GM23338 (cell line): ENCODE results near the gene DLG2. TPM values are rescaled to one million over a fixed set of nuclear protein-coding genes. Genes with fewer than 3 reads are reported as not detected.
"Not testable (repeated sequence)": the region's sequence is repeated elsewhere in the genome, so short reads cannot be mapped to it uniquely, and the experiment has no call there.

ENCODE experiments used
- ATAC-seq: fragments of 200-7000 bp; cut with Tn5 transposase; 3 replicates; pipeline ENCODE4 v1.9.1; 2020
- DNase-seq: peaks from one replicate; pipeline ENCODE4 v3.0.0-alpha.2; 2015; ENCODE audit warnings: low spot score
- H2AFZ ChIP-seq: fragments of 200-600 bp; sonication (generic); 2 replicates; pipeline ENCODE4 v1.8.0; 2016; ENCODE audit warnings: antibody characterized with exemption, mild to moderate bottlenecking, moderate library complexity
- H3F3A ChIP-seq: fragments of 200-600 bp; sonication (generic); replicated peaks from 2 replicates; pipeline ENCODE4 v1.8.0; 2017; ENCODE audit warnings: antibody characterized with exemption, mixed run types, low read depth
- H3K27ac ChIP-seq: fragments of 200-600 bp; sonication (generic); 2 replicates; pipeline ENCODE4 v1.6.1; 2016; ENCODE audit warnings: low read depth
- H3K27me3 ChIP-seq: fragments of 200-600 bp; sonication (generic); 2 replicates; pipeline ENCODE4 v1.8.0; 2016; ENCODE audit warnings: mild to moderate bottlenecking, mixed run types, moderate library complexity; ENCODE audit not compliant: insufficient read depth
- H3K36me3 ChIP-seq: fragments of 200-600 bp; sonication (generic); 2 replicates; pipeline ENCODE4 v1.8.0; 2016; ENCODE audit warnings: mild to moderate bottlenecking; ENCODE audit not compliant: insufficient read depth
- H3K4me1 ChIP-seq: fragments of 200-600 bp; sonication (generic); 2 replicates; pipeline ENCODE4 v1.8.0; 2016; ENCODE audit warnings: mild to moderate bottlenecking, moderate library complexity; ENCODE audit not compliant: insufficient read depth
- H3K4me2 ChIP-seq: fragments of 200-600 bp; sonication (generic); 2 replicates; pipeline ENCODE4 v1.7.1; 2017; ENCODE audit warnings: mixed run types
- H3K4me3 ChIP-seq: fragments of 200-600 bp; sonication (generic); 2 replicates; pipeline ENCODE4 v1.6.1; 2016; ENCODE audit warnings: mixed run types
- H3K79me2 ChIP-seq: fragments of 200-600 bp; sonication (generic); replicated peaks from 2 replicates; pipeline ENCODE4 v1.8.0; 2017; ENCODE audit warnings: mild to moderate bottlenecking; ENCODE audit not compliant: insufficient read depth
- H3K9me2 ChIP-seq: fragments of 200-600 bp; sonication (generic); 2 replicates; pipeline ENCODE4 v1.8.0; 2017; ENCODE audit not compliant: insufficient read depth
- H4K20me1 ChIP-seq: fragments of 200-600 bp; sonication (generic); replicated peaks from 2 replicates; pipeline ENCODE4 v1.8.0; 2017; ENCODE audit warnings: mild to moderate bottlenecking; ENCODE audit not compliant: insufficient read depth
- H3K27ac Mint-ChIP-seq: 2 replicates; pipeline ENCODE4 v1.8.0; 2020; ENCODE audit warnings: inconsistent platforms, mild to moderate bottlenecking, moderate library complexity, mixed read lengths
- H3K27me3 Mint-ChIP-seq: 3 replicates; pipeline ENCODE4 v1.8.0; 2022; ENCODE audit warnings: low read depth, mild to moderate bottlenecking, moderate library complexity, mixed read lengths, inconsistent platforms; ENCODE audit not compliant: insufficient read depth, poor library complexity
- H3K36me3 Mint-ChIP-seq: 3 replicates; pipeline ENCODE4 v1.8.0; 2021; ENCODE audit warnings: low read depth, mild to moderate bottlenecking, inconsistent platforms, moderate library complexity, mixed read lengths
- H3K4me1 Mint-ChIP-seq: 3 replicates; pipeline ENCODE4 v1.8.0; 2020; ENCODE audit warnings: mild to moderate bottlenecking, inconsistent platforms, mixed read lengths
- H3K4me3 Mint-ChIP-seq: 3 replicates; pipeline ENCODE4 v1.8.0; 2021; ENCODE audit warnings: moderate library complexity, mild to moderate bottlenecking, inconsistent platforms, mixed read lengths
- H3K9me3 Mint-ChIP-seq: 3 replicates; pipeline ENCODE4 v1.8.0; 2020; ENCODE audit warnings: moderate library complexity, mild to moderate bottlenecking, inconsistent platforms, mixed read lengths
- EZH2 ChIP-seq: fragments of 200-600 bp; sonication (generic); IDR thresholded peaks from one replicate; pipeline ENCODE4 v1.8.0; 2017; ENCODE audit warnings: antibody characterized with exemption, mild to moderate bottlenecking, low read depth; ENCODE audit not compliant: unreplicated experiment
- STAT1 ChIP-seq: IDR thresholded peaks from one replicate; pipeline ENCODE4 v1.6.1; 2016; ENCODE audit warnings: antibody characterized with exemption; ENCODE audit not compliant: unreplicated experiment
- ZNF114 ChIP-seq: fragments of 250-450 bp; sonication (Bioruptor Pico); IDR thresholded peaks from 2 replicates; pipeline ENCODE4 v1.5.0; 2020; ENCODE audit warnings: mild to moderate bottlenecking, moderate library complexity
- ZNF331 ChIP-seq: fragments of 250-450 bp; sonication (Bioruptor Pico); IDR thresholded peaks from 2 replicates; pipeline ENCODE4 v1.5.0; 2020; ENCODE audit warnings: low read depth, mild to moderate bottlenecking, moderate library complexity
- ZNF462 ChIP-seq: fragments of 250-450 bp; sonication (Bioruptor Pico); IDR thresholded peaks from 2 replicates; pipeline ENCODE4 v1.5.0; 2020; ENCODE audit warnings: mild to moderate bottlenecking, moderate library complexity
- polyA plus RNA-seq: library from polyadenylated mRNA; unstranded; fragments of >200 nt; fragmentation: Nextera tagmentation; extraction: Ambion mirVana; gene quantifications from 2 replicates; pipeline ENCODE4 v1.2.1, GENCODE V29; 2016
- total RNA-seq: library from RNA; depleted of rRNA; stranded (reverse); fragments of >200 nt; shearing (Covaris generic); gene quantifications from 2 replicates; pipeline ENCODE4 v1.2.3, GENCODE V29; 2014

The DLG2 gene
- total and polyA plus RNA-seq, 2 experiments from 2014 or later: 19.8 to 21.5 TPM

- Histone ChIP-seq H3K79me2 (no peaks in the 10 kb centered on the region), H2AFZ (no peak overlapping the region), H3K4me3 (no peak overlapping the region), H3K36me3 (no peaks in the 10 kb centered on the region), H3K4me1 (peaks cover 3% of the 10 kb centered on the region; the same call in 1 of the 2 replicates), H3K9me2 (no peaks in the 10 kb centered on the region), H3F3A (no peaks in the 10 kb centered on the region), H3K27ac (no peak overlapping the region), H3K27me3 (no peaks in the 10 kb centered on the region), H4K20me1 (no peaks in the 10 kb centered on the region), H3K4me2 (no peak overlapping the region)
- TF ChIP-seq ZNF331 (CRISPR knock-in tag) (no peak), ZNF114 (CRISPR knock-in tag) (no peak), EZH2 (no peak)
- H3K4me3 Mint-ChIP-seq: no peak overlapping the region
- H3K4me1 Mint-ChIP-seq: peaks cover 18% of the 10 kb centered on the region
- peaks cover 3% of the 10 kb centered on the region; the same call in 1 of the 3 replicates for H3K9me3 Mint-ChIP-seq
- H3K27ac Mint-ChIP-seq: no peak overlapping the region
- no peaks in the 10 kb centered on the region for H3K27me3 Mint-ChIP-seq
- DNase-seq (no peak), ATAC-seq (no peak)
- peaks cover 4% of the 10 kb centered on the region; the same call in 2 of the 3 replicates for H3K36me3 Mint-ChIP-seq
Observed at GRCh38 chr11:85231588-85231987, 395.6 kb downstream of the DLG2 start.

DNA sequence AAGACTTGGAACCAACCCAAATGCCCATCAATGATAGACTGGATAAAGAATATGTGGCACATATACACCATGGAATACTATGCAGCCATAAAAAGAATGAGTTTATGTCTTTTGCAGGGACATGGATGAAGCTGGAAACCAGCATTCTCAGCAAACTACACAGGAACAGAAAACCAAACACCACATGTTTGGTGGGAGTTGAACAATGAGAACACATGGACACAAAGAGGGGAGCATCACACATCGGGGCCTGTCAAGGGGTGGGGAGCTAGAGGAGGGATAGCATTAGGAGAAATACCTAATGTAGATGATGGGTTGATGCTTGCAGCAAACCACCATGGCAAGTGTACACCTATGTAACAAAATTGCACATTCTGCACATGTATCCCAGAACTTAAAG, 397.4 kb downstream of the DLG2 start:
- H3K27ac ChIP-seq, H3F3A ChIP-seq, H3K27ac Mint-ChIP-seq, H3K36me3 Mint-ChIP-seq, H3K27me3 Mint-ChIP-seq, H3K9me2 ChIP-seq, H3K79me2 ChIP-seq, H3K4me1 ChIP-seq, H3K4me2 ChIP-seq, H3K4me3 ChIP-seq, H3K4me1 Mint-ChIP-seq, H3K36me3 ChIP-seq, H4K20me1 ChIP-seq, DNase-seq, H3K9me3 Mint-ChIP-seq, H3K4me3 Mint-ChIP-seq, H2AFZ ChIP-seq, ATAC-seq, H3K27me3 ChIP-seq: not testable (repeated sequence)

DNA sequence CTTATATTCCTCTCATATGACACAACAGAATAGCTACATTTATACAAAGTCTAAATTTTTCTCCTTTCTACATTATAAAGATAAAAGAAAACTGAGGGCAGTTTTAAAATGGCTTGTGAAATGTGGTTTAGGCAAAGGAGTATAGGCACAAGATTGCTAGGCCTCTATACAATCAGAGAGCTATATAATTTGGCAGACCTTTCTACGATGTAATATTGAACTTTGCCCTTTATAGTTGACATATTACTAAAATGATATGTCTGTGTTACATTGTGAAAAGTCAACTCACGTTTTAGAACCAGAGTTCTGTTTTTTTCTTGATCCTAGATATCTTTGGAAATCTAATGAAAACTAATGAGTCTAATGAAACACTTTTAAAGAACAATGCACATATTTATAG, 430.2 kb downstream of the DLG2 start:
- no peak overlapping the region for H2AFZ ChIP-seq
- Mint-ChIP-seq H3K9me3 (peaks cover 5% of the 10 kb centered on the region; the same call in 1 of the 3 replicates), H3K4me3 (no peak overlapping the region), H3K36me3 (no peaks in the 10 kb centered on the region), H3K4me1 (no peaks in the 10 kb centered on the region), H3K27me3 (no peaks in the 10 kb centered on the region), H3K27ac (no peak overlapping the region)
- no peaks in the 10 kb centered on the region for H3K79me2 ChIP-seq
- no peak for ATAC-seq
- no peaks in the 10 kb centered on the region for H3F3A ChIP-seq
- no peak overlapping the region for H3K4me3 ChIP-seq
- H3K27ac ChIP-seq: no peak overlapping the region
- no peaks in the 10 kb centered on the region for H3K4me1 ChIP-seq
- H4K20me1 ChIP-seq: no peaks in the 10 kb centered on the region
- no peak for TF ChIP-seq STAT1
- TF ChIP-seq ZNF114 (CRISPR knock-in tag): no peak
- TF ChIP-seq ZNF462 (CRISPR knock-in tag): no peak
- no peaks in the 10 kb centered on the region for H3K9me2 ChIP-seq
- no peaks in the 10 kb centered on the region for H3K36me3 ChIP-seq
- no peaks in the 10 kb centered on the region for H3K27me3 ChIP-seq
- H3K4me2 ChIP-seq: no peak overlapping the region
- no peak for DNase-seq
